Middle frontal gyrus (tissue), 1 donor: ENCODE results near the gene EPG5.
"Not testable (repeated sequence)": the region's sequence is repeated elsewhere in the genome, so short reads cannot be mapped to it uniquely, and the experiment has no call there.

Experiments
- DNase-seq: peaks from one replicate; pipeline ENCODE4 v3.0.0-alpha.2; 2015; ENCODE audit warnings: low spot score; ENCODE audit errors: extremely low spot score

The EPG5 gene

DNA sequence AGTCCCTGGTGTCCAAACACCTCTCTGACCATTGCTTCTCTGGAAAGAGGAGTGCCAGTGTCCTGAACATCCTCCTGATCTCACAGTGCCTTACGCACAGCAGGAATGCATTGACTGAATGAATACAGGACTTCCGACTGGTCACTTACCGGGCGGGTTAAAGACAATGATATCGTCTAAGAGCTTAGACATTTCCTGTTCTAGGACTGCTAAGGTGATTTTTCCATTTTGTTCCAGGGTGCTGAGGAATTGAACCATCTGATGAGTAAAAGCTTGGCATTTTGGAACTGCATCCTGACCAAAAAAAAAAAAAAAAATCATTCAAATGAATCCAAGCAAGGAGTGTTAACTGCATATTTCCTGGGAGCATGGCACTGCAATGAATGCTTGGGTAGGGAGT is 101.7 kb downstream of the EPG5 start:
- no peak for DNase-seq

DNA sequence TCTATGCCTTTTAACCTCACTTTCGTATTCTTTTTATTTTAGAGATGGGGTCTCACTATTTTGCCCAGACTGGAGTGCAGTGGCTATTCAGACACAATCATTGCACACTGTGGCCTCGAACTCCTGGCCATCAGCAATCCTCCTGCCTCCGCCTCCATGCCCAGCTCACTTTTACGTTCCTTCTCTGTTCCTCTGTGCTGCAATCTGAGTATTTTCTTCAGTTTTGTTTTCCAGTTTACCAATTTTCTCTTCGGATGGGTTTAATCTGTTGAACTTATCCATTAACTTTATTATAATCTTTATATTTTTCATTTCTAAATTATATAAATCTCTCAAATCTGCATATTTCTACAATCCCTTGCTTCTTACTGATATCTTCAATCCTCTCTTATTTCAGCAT is 103.0 kb downstream of the EPG5 start:
- DNase-seq: no peak

DNA sequence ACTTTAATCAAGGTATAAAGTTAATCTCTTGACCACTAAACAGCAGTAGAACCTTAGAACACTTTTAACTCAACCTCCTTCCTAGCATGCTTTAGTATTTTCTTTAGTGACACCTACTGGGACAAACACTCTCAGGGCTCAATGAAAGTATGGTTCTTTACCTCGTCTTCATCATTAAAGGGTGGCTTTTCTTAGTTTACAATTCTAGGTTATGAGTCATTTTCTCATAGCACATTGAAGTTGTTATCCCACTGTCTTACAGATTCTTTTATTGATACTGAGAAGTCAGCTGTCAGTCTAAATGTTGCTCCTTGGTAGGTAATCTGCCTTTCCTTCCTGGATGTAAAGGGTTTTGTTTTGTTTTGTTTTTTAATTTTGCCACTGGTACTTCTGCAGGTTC is 103.7 kb downstream of the EPG5 start:
- no peak for DNase-seq

DNA sequence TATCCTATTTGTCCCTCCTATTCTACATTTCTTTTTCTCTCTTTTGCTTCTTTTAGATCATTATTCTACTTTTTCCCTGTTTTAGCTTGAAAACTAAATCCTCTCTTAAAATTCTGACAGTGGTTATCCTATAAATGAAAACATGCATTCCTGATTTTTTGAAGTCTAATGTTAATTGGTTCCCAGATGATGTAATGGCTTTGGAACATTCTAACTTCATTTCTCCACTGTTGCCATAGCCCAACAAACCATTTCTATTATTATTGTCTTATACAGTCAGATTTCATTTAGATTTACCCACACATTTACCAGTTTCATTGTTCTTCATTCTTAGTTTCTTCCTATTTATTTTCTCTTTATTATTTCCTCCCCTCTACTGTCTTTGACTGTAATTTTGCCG is 105.2 kb downstream of the EPG5 start:
- no peak for DNase-seq

DNA sequence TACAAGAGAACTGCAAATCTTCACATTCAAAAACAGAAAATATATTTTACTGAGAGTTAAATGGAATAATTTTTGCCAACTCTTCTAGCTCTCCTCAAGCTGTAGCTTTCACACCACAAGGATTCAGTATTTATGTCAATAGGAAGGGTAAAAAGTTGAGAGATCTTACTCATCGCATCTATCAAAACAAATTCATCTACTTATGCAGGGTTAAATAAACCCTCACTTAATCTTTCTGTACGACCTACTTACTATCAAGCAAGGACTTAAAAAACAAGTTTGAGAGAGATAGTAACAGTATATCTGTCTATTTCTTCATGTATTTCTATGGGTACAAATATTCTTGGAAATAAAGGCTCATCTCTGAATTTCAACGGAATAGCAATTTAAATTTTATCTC is 106.2 kb downstream of the EPG5 start:
- no peak for DNase-seq

DNA sequence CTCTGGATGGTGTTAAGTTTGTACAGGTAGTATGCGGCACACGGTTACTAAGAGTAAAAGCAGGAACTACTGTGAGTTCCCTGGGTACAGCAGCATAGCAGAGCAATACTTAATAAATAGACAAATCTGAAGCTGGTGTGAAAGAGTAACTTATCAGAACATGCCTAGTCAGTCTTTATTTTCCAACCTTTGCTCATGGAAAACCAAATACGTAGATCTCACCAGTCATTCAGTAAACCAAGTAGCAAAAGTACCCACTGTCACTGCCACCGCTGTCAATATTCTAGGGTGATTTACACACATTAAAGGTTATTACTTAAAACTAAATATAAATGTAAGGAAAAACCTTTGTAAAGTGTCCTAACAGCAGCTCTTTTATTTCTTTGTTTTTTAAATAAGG is 106.6 kb downstream of the EPG5 start:
- DNase-seq: no peak

DNA sequence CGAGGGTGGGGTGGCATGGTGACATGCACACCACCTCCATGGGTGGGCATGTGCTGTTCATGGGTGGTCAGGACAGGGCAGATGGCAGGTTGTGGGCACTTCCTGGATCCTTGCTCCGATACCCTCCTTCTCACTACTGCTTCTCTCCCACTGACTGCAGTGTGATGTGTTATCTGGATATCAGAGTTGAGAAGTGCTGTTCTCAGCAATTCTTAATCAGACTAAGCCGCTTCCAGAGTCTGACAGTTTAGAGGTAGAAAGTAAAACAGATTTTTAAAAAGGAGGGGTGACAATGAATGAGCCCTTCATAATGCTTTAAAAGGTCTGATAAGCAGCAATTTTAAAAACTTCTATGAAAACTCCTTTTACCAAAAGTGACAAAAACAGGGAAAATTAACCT is 107.8 kb downstream of the EPG5 start:
- DNase-seq: no peak

DNA sequence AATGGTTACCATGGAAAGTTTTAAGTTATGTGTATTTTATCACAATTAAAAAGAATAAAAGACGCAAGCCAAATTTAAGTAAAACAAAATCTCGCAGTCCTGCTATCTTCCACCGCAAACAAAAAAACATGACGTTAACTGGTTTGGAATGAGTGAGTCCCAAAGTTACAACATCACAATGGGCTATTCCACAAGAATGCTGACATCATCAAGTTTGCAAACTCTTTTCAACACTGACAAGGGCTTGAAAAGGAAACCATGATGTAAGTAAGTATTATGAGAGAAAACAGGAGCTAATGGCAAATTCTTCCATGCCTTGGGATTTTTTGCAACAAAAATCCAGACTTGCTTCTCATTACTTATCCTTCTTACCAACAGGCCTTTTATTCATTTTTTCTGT is 110.6 kb downstream of the EPG5 start:
- no peak for DNase-seq

DNA sequence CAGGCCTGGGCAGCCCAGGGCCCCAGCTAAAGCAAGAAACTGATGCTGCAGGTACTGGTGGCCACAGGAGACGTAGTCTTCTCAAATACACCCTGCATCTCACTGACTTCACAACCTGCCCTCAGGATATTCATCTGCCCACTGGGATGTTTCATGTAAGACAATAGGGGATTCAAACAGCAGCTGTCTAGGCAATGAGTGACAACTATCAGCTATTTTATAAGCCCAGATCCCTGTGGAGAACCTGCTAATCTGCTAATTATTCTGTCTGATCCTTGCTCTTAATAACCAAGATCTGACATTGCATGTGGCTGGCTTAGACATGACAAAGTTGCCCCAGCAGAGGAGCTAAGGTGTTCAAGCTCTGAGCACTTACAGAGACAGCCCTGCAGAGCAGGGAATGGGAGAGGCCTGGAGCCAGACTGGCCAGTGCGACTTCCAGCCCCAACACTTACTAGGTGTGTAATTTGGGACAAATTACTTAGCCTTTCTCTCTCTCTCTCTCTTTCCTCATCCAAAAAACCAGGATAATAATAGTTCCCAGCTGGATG is 113.0 kb downstream of the EPG5 start:
- no peak for DNase-seq

DNA sequence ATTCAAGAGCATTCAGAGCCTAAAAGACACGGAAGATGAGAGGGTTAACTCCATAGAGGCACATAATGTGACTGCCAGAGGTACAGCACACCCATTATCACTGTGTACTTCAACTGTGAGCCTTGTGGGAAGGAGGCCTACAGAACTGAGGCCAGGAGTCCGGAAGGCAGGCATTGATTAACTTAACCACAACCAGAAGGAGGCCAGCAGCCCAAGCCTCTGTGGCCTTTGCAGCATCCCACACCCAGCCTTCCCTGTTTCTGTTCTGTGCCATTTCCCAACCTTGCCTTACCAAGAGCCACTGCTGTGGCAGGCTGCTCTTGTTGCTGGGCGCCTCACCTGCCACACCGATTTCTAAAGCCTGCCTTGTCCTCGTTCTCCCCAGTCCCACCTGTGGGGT is 114.5 kb downstream of the EPG5 start:
- DNase-seq: no peak

DNA sequence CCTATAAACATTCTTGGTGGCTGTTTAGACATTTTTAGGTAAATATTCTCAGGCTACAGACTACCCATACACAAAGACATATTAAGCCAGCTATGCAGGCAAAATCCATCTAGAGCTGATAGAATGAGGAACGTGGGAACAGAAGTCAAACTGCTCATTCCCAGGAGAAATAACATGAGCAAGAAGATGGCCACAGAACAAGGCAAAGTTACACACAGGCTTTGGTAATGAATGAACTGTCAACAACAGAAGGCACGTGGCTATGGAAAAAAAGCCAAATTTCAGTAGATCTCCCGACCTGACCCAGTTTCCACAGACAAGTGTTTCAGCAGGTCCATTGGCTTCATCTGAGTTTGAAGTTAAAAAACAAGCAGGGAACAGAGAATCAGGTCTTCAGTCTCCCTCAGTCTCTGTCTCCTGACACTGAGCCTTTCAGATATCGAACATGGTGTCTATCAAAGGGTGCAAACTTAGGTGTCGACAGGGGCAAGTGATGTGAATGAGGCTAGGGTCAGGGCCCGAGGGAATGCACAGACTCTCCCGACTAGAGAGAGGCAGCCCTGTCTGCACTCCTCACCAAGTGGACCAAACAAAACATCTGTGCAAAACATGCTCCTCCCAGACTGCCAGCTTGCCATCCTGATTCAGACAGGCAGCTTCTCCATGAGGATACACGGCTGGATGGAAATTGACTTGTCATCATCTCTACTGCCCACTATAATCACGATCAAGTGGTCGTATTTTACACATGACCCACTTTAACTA is 115.8 kb downstream of the EPG5 start:
- DNase-seq: no peak

DNA sequence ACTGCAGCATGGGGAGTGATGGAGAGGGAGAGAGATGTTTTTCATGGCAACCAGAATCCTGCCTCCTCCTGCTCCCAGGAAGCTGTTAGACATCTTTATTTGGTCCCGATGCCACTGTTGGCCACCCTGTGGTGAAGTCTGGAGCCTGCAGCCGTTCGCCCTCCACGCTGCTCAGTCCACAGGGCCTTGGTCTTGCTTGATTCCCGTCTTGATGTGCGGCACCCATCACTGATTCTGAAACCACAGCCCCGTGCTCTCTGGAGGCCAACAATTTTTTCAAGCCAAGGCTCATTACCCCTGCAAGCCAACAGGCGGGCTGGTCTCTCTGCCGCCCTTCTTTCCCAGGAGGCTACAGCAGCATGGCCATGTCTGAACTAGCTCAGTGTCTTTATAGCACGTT is 117.1 kb downstream of the EPG5 start:
- no peak for DNase-seq

DNA sequence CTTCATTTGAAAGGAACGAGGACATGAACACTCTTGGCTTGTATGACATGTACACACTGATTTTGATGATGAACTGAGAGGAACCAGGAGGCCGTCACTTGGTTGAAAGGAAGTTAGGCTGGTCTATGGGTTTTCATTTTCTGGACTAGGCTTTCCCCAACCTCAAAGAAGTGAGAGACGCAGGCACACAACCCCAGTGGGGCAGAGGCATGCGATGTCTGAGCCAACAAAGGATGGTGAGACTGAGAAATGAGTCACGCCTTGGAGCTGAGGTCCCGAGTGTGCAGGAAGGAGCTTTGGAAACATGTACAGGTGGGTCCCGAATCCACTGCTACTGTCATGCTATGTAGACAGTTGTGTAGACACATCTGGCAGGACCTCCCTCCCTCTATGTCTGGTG is 117.6 kb downstream of the EPG5 start:
- no peak for DNase-seq

DNA sequence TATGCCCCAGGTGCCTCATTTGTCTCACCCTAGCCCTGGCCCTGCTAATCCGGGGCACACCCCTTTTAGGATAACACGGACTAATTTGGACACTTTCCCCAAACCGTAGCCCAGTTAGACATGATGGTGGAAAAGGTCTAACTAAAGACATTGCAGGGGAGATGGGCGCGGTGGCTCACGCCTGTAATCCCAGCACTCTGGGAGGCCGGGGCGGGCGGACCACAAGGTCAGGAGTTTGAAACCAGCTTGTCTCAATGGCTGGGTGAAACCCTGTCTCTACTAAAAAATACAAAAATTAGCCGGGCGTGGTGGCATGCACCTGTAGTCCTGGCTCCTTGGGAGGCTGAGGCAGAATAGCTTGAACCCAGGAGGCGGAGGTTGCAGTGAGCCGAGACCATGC is 118.5 kb downstream of the EPG5 start:
- not testable (repeated sequence) for DNase-seq

DNA sequence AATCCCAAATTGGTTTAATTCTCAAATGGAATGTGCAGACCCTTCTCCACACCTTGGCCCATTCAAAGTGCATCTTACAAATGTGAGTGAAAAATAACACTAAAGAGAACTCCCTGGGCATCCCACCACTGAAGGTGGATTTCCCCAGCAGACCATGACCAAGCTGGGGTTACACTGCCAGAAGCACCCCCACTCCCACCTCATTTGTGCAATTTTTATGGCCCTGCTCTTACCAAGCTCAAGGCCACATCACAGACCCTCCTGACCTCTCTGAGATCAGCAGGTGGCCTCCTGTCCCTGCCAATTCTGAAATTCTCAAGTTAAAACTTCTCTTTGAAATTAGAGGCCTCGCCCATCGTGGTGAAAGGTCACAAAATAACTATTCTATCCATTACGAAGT is 120.0 kb downstream of the EPG5 start:
- DNase-seq: no peak

DNA sequence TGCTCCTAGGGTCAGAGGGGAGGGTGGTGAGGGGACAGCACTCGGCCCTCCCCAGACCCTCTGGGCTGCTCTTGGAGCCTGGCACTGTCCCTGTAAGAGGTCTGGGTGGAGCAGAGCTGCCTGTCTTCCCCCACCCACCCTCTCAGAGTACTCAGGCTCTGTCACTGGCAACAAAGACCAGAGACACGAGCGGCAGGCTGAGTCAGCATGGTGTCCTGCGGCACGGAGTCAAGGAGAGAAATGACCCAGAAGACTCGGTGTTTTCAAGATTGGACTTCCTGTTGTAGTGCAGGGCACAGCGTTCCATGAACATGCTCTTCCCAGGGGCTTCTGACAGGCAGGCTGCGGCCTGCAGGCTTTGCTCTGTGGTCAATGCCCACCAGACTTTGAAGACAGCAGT is 121.7 kb downstream of the EPG5 start:
- DNase-seq: no peak

DNA sequence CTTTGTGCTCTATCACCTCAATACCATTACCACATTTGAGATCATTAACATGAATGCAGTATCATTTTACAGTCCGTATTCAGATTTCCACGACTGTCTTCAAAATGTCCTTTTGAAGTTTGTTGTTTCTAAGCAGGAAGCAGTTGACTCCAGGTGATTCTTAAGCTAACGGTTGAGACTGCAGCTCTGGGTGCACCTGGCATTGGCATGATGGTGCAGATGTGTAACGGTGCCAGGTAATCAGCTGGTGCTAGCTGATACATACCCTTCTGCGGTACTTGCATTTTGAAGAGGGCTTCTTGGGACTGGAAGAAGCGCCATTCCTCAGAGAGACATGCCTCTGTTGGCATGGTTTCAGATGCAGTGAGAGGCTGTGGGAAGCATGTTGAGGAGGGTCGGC is 122.2 kb downstream of the EPG5 start:
- no peak for DNase-seq

DNA sequence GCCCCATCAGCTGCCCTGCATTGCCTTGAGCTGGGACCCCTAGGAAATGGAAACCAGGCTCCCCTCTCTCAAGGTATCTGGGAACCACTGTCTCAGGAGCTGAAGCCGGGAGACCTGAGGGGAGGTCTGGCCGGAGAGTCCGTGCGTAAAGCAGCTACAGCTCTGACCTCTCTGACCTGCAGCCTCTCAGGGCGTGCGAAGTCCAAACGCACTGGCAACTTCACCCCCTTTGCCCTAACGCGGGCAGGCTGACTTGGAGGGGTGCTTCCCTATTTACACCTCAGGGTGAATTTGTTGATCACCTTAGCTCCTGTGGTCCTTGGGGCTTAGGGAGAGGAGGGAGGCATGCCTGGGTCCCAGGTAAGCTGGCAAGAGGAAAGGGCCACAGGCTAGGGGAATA is 124.1 kb downstream of the EPG5 start:
- DNase-seq: no peak

DNA sequence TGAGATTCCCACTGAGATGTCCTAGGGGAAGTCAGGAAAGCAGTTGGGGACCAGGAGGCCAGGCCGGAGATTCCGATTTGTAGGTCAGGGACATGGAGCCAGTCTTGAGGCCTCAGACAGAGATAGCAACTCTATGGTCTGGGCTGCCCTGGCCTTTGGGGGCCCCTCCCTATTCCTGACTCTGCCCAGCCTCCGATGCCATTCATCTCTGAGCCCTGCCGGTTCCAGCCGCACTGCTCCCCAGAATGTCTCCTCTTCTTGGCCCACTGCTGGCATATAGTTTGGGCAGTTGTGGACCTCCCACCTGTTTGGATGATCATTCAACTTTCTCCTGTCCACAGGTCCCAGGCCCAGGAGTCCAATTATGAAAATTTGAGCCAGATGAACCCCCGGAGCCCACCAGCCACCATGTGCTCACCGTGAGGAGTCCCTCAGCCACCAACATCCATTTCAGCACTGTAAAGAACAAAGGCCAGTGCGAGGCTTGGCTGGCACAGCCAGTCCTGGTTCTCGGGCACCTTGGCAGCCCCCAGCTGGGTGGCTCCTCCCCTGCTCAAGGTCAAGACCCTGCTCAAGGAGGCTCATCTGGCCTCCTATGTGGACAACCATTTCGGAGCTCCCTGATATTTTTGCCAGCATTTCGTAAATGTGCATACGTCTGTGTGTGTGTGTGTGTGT is 125.2 kb downstream of the EPG5 start:
- DNase-seq: no peak

DNA sequence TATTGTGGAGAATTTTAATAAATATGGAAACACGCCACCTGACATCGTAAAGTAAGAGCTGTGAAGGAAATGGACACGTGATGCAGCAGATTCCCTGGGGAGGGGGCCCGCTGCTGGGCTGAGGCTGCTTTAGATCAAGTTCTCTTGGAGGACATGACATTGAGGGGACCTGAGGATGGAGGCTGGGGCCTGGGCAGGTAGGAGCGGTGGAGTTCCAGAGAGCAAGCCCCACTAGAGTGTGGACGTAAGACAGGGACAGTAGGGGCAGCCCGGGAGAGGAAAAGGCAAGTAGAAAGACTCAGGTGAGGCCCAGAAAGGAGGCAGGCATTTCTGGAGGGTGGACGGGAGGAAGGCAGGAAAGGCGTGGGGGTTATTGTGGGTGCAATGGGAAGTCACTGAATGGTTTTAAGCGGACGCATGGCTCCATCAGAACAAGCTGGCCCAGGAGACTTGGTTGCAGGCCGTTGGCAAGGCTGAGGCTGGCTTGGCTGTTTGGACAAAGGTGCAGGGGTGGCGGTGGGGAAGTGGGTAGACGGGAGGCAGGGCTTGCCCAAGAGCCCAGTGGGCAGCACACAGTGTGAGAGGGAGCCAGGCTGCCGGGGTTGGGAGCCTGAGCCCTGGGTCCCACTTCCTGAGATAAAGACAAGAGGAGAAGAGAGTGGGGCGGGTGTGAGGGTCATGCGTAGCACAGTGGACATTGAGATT is 125.9 kb downstream of the EPG5 start:
- no peak for DNase-seq

DNA sequence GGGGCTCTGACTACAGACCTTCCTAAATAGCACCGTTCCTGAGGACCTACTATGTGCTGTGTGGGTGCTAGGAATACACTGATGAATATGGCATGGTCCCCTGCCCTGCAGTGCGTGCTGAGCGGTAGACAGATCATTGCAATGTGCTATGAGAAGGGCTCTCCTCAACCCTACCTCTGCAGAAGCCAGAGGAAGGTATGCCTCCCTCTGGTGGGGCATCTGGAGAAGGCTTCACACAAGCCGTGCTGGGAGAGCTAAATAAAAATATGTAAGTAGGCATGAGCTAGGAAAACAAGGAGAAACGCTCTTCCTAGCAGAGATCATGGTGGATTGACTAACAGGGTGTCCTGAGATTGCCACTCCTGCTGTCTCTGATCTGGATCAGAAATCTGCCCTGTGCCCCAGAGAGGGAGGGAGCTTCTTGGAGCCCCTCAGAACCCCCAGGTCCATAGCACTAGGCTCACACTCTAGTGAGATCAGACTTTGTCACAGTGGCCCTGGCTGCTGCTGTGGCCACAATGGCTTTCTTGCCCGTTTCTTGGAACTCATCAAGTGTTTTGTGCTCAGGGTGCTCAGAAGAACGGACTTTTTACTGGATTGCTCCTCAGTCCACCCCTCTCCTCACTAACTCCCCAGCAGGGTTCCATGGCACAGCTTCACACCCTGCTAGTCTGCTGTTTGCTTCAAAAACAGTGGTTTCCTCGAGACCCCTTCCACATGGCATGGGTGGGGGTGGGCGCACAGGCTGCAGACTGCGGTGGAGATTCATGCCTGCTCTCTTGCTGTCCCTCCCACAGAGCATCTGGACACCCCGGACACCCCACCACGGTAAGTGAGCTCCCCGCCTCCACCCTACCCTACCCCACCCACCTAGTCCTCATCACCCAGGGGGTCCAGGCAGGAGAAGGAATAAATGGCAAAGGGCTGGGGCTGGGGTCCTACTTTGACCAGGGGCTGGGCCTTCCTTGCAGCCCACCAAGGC is 127.4 kb downstream of the EPG5 start:
- no peak for DNase-seq
